HEK293 (cell line): ENCODE measurements around the gene COL25A1.

Experiments
- IKZF3 ChIP-seq: fragments of 450-650 bp; IDR thresholded peaks from 2 replicates; pipeline ENCODE4 v1.5.0; 2018; ENCODE audit warnings: missing biosample characterization, mild to moderate bottlenecking, missing genetic modification characterization, moderate library complexity
- MEIS1 ChIP-seq: sonication (generic); formaldehyde crosslinking; IDR thresholded peaks from 2 replicates; pipeline ENCODE4 v1.8.1; 2022; ENCODE audit warnings: missing genetic modification reagents, mild to moderate bottlenecking, borderline replicate concordance
- SP2 ChIP-seq: fragments of 450-650 bp; formaldehyde crosslinking; IDR thresholded peaks from 2 replicates; pipeline ENCODE4 v1.5.1; 2016; ENCODE audit warnings: missing biosample characterization, missing genetic modification characterization
- ZNF530 ChIP-seq: fragments of 450-650 bp; formaldehyde crosslinking; IDR thresholded peaks from 2 replicates; pipeline ENCODE4 v1.5.1; 2016; ENCODE audit warnings: low read depth, missing biosample characterization, missing genetic modification characterization
- ZNF768 ChIP-seq: fragments of 450-650 bp; formaldehyde crosslinking; IDR thresholded peaks from 2 replicates; pipeline ENCODE4 v1.5.1; 2018; ENCODE audit warnings: missing biosample characterization, mild to moderate bottlenecking, missing genetic modification characterization
- TF ChIP-seq, protein P1 (sequence below): fragments of 450-650 bp; formaldehyde crosslinking; IDR thresholded peaks from 2 replicates; pipeline ENCODE4 v1.5.1; 2016; ENCODE audit warnings: missing biosample characterization, missing genetic modification characterization
- TF ChIP-seq, protein P2 (sequence below): fragments of 450-650 bp; formaldehyde crosslinking; IDR thresholded peaks from 2 replicates; pipeline ENCODE4 v1.5.1; 2016; ENCODE audit warnings: missing biosample characterization, missing genetic modification characterization
- TF ChIP-seq, protein P3 (sequence below): fragments of 450-650 bp; formaldehyde crosslinking; IDR thresholded peaks from 2 replicates; pipeline ENCODE4 v1.5.1; 2016; ENCODE audit warnings: missing biosample characterization, missing genetic modification characterization
- TF ChIP-seq, protein P4 (sequence below): fragments of 450-650 bp; formaldehyde crosslinking; IDR thresholded peaks from 2 replicates; pipeline ENCODE4 v1.5.1; 2016; ENCODE audit warnings: missing biosample characterization, missing genetic modification characterization

DNA sequence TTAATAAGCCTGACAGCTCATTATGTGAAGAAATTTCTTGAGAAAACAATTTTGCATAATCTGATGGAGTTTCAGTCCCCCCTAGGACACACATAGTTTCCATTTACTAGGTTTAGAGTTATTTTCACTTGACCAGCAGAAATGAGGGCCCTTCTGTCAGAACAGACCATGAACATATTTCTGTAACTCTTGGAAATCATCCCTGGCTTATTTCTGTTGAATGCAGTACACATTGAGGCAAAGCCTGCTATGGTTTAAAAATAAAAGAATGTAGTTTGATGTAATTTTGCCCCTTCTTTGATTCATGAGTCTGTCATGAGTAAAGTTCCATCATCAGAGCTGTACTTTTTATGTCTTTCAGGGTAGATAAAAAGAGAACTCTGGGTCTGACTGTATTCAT, 435.0 kb downstream of the COL25A1 start:
- TF ChIP-seq ZNF768 (tag by site-specific recombination) (no peak), ZNF530 (tag by site-specific recombination) (no peak), IKZF3 (tag by site-specific recombination) (no peak), MEIS1 (CRISPR knock-in tag) (no peak), SP2 (tag by site-specific recombination) (no peak)
- TF ChIP-seq, protein P1, sequence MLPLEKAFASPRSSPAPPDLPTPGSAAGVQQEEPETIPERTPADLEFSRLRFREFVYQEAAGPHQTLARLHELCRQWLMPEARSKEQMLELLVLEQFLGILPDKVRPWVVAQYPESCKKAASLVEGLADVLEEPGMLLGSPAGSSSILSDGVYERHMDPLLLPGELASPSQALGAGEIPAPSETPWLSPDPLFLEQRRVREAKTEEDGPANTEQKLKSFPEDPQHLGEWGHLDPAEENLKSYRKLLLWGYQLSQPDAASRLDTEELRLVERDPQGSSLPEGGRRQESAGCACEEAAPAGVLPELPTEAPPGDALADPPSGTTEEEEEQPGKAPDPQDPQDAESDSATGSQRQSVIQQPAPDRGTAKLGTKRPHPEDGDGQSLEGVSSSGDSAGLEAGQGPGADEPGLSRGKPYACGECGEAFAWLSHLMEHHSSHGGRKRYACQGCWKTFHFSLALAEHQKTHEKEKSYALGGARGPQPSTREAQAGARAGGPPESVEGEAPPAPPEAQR (tag by site-specific recombination): no peak
- TF ChIP-seq, protein P2, sequence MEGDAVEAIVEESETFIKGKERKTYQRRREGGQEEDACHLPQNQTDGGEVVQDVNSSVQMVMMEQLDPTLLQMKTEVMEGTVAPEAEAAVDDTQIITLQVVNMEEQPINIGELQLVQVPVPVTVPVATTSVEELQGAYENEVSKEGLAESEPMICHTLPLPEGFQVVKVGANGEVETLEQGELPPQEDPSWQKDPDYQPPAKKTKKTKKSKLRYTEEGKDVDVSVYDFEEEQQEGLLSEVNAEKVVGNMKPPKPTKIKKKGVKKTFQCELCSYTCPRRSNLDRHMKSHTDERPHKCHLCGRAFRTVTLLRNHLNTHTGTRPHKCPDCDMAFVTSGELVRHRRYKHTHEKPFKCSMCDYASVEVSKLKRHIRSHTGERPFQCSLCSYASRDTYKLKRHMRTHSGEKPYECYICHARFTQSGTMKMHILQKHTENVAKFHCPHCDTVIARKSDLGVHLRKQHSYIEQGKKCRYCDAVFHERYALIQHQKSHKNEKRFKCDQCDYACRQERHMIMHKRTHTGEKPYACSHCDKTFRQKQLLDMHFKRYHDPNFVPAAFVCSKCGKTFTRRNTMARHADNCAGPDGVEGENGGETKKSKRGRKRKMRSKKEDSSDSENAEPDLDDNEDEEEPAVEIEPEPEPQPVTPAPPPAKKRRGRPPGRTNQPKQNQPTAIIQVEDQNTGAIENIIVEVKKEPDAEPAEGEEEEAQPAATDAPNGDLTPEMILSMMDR (tag by site-specific recombination): no peak
- TF ChIP-seq, protein P3, sequence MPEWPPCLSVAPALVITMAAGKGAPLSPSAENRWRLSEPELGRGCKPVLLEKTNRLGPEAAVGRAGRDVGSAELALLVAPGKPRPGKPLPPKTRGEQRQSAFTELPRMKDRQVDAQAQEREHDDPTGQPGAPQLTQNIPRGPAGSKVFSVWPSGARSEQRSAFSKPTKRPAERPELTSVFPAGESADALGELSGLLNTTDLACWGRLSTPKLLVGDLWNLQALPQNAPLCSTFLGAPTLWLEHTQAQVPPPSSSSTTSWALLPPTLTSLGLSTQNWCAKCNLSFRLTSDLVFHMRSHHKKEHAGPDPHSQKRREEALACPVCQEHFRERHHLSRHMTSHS (tag by site-specific recombination): no peak
- TF ChIP-seq, protein P4, sequence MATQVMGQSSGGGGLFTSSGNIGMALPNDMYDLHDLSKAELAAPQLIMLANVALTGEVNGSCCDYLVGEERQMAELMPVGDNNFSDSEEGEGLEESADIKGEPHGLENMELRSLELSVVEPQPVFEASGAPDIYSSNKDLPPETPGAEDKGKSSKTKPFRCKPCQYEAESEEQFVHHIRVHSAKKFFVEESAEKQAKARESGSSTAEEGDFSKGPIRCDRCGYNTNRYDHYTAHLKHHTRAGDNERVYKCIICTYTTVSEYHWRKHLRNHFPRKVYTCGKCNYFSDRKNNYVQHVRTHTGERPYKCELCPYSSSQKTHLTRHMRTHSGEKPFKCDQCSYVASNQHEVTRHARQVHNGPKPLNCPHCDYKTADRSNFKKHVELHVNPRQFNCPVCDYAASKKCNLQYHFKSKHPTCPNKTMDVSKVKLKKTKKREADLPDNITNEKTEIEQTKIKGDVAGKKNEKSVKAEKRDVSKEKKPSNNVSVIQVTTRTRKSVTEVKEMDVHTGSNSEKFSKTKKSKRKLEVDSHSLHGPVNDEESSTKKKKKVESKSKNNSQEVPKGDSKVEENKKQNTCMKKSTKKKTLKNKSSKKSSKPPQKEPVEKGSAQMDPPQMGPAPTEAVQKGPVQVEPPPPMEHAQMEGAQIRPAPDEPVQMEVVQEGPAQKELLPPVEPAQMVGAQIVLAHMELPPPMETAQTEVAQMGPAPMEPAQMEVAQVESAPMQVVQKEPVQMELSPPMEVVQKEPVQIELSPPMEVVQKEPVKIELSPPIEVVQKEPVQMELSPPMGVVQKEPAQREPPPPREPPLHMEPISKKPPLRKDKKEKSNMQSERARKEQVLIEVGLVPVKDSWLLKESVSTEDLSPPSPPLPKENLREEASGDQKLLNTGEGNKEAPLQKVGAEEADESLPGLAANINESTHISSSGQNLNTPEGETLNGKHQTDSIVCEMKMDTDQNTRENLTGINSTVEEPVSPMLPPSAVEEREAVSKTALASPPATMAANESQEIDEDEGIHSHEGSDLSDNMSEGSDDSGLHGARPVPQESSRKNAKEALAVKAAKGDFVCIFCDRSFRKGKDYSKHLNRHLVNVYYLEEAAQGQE: no peak
